HL-60 (cell line): ENCODE results near the gene ZIC5.

Experiments used
- CTCF ChIP-seq: IDR thresholded peaks from one replicate; pipeline ENCODE4 v1.5.1; 2011; ENCODE audit warnings: low read length, control low read depth, inconsistent platforms; ENCODE audit not compliant: insufficient read depth
- GABPA ChIP-seq: IDR thresholded peaks from 2 replicates; pipeline ENCODE4 v1.6.1; 2012; ENCODE audit warnings: low read depth
- POLR2AphosphoS5 ChIP-seq: IDR thresholded peaks from 2 replicates; pipeline ENCODE4 v1.6.1; 2012; ENCODE audit warnings: low read depth
- REST ChIP-seq: IDR thresholded peaks from 2 replicates; pipeline ENCODE4 v1.6.1; 2012; ENCODE audit warnings: low read depth; ENCODE audit not compliant: insufficient replicate concordance

- no peak for TF ChIP-seq CTCF
- no peak for TF ChIP-seq POLR2AphosphoS5
- no peak for TF ChIP-seq GABPA
- no peak for TF ChIP-seq REST
Measured at GRCh38 chr13:100014621-100015020, 43.1 kb upstream of the ZIC5 start.
